Erythroblast (primary cell): Measurements from ENCODE around the gene SEMG1.

Experiments used
- GATA1 ChIP-seq: IDR thresholded peaks from 2 replicates; pipeline ENCODE4 v1.6.1; 2011; ENCODE audit warnings: low read depth, mild to moderate bottlenecking, control low read depth, low read length, moderate library complexity
- POLR2A ChIP-seq: IDR thresholded peaks from 2 replicates; pipeline ENCODE4 v1.6.1; 2011; ENCODE audit warnings: mild to moderate bottlenecking, low read length

- TF ChIP-seq POLR2A (no peak), GATA1 (no peak)
Observed at GRCh38 chr20:45206725-45207124, at the start of gene SEMG1.
